HepG2 (cell line): ENCODE measurements around the gene GNAI2. TPM values are rescaled to one million over a fixed set of nuclear protein-coding genes. Genes with fewer than 3 reads are reported as not detected.

ENCODE experiments used
- ATAC-seq: fragments of 200-7000 bp; cut with Tn5 transposase; 3 replicates; pipeline ENCODE4 v1.9.1; 2020; ENCODE audit warnings: mild to moderate bottlenecking, moderate library complexity
- BruUV-seq: library from RNA; stranded (reverse); fragments of 400-500 nt; replicated peaks from 2 replicates; lab custom pipeline; 2021; lab: Mats Ljungman, UMichigan
- CTCF ChIA-PET: fragments of 300-600 bp; formaldehyde crosslinking; extraction: SDS; loops from one replicate; lab custom pipeline; 2021; ENCODE audit warnings: low total read pairs, inconsistent platforms, low intra/inter-chr PET ratio; lab: Yijun Ruan, JAX
- POLR2A ChIA-PET: fragments of 350-600 bp; sonication (Branson Sonifier 250); formaldehyde crosslinking; loops from one replicate; lab custom pipeline; 2020; ENCODE audit warnings: antibody characterized with exemption, inconsistent platforms; lab: Yijun Ruan, JAX
- DNase-seq: peaks from one replicate; pipeline ENCODE4 v3.0.0-alpha.2; 2015; ENCODE audit warnings: low spot score
- FAIRE-seq: peaks from 3 replicates; lab custom pipeline; 2011; peaks lifted over from hg19 to GRCh38; lab: Jason Lieb, UNC
- H2AFZ ChIP-seq: one replicate; pipeline ENCODE4 v1.6.1; 2011; ENCODE audit warnings: low read length, inconsistent platforms
- H3K27ac ChIP-seq: fragments of 300-600 bp; 3 replicates; pipeline ENCODE4 v1.8.0; 2011; ENCODE audit warnings: mixed run types, mild to moderate bottlenecking, mixed read lengths, low read length, inconsistent platforms; ENCODE audit not compliant: insufficient read depth; ENCODE audit errors: extremely low read length
- H3K27me3 ChIP-seq, 2 experiments: fragments of 200-600 bp in 1 of 2; 2 replicates in 1 of 2; 3 replicates in 1 of 2; pipeline versions ENCODE4 v1.6.0 to v1.8.0; 2011; ENCODE audit warnings: low read length in 2 of 2, mild to moderate bottlenecking in 2 of 2, moderate library complexity in 2 of 2, inconsistent platforms in 1 of 2; ENCODE audit not compliant: insufficient read depth in 2 of 2, control insufficient read depth in 1 of 2
- H3K36me3 ChIP-seq, 2 experiments: fragments of 200-600 bp in 1 of 2; replicated peaks in 1 of 2; 2 replicates in 1 of 2; 3 replicates in 1 of 2; pipeline versions ENCODE4 v1.5.1 to v1.8.0; 2011; ENCODE audit warnings: low read length in 2 of 2, inconsistent platforms in 1 of 2; ENCODE audit not compliant: insufficient read depth in 2 of 2, control insufficient read depth in 1 of 2
- H3K4me1 ChIP-seq: 2 replicates; pipeline ENCODE4 v1.5.1; 2012; ENCODE audit warnings: low read length, inconsistent platforms; ENCODE audit not compliant: insufficient read depth
- H3K4me2 ChIP-seq: 2 replicates; pipeline ENCODE4 v1.6.0; 2011; ENCODE audit warnings: low read depth, low read length, inconsistent platforms
- H3K4me3 ChIP-seq, 3 experiments: fragments of 200-600 bp in 1 of 3; sonication (generic), shearing (Covaris generic) in 1 of 3; replicated peaks in 1 of 3; 2 replicates each; pipeline ENCODE4 v1.5.1; 2011 to 2016; ENCODE audit warnings: low read length in 3 of 3, inconsistent platforms in 2 of 3, low read depth in 2 of 3, mild to moderate bottlenecking in 2 of 3, control low read depth in 1 of 3, mixed read lengths in 1 of 3; ENCODE audit not compliant: insufficient read depth in 1 of 3
- H3K79me2 ChIP-seq: one replicate; pipeline ENCODE4 v1.6.1; 2011; ENCODE audit warnings: low read length, inconsistent platforms; ENCODE audit not compliant: insufficient read depth
- H3K9ac ChIP-seq: 2 replicates; pipeline ENCODE4 v1.6.0; 2011; ENCODE audit warnings: mild to moderate bottlenecking, low read depth, low read length, inconsistent platforms; ENCODE audit not compliant: insufficient read depth
- H3K9me3 ChIP-seq: 2 replicates; pipeline ENCODE4 v1.5.1; 2012; ENCODE audit warnings: mild to moderate bottlenecking, low read length
- H4K20me1 ChIP-seq: 2 replicates; pipeline ENCODE4 v1.6.0; 2011; ENCODE audit warnings: inconsistent platforms, mild to moderate bottlenecking, low read length, moderate library complexity; ENCODE audit not compliant: insufficient read depth
- BORCS8-MEF2B ChIP-seq: sonication (generic); formaldehyde crosslinking; IDR thresholded peaks from 2 replicates; pipeline ENCODE4 v1.8.0; 2022; ENCODE audit warnings: mild to moderate bottlenecking, missing genetic modification reagents
- EED ChIP-seq: sonication (generic); formaldehyde crosslinking; IDR thresholded peaks from 2 replicates; pipeline ENCODE4 v1.5.0; 2020; ENCODE audit warnings: mild to moderate bottlenecking, missing genetic modification reagents
- IKZF4 ChIP-seq: sonication (generic); formaldehyde crosslinking; IDR thresholded peaks from 2 replicates; pipeline ENCODE4 v1.5.1; 2020; ENCODE audit warnings: borderline replicate concordance, mild to moderate bottlenecking, low read depth, missing genetic modification reagents; ENCODE audit errors: not compliant biosample characterization
- MAX ChIP-seq: IDR thresholded peaks from 2 replicates; pipeline ENCODE4 v1.6.1; 2012; ENCODE audit warnings: inconsistent platforms
- MED8 ChIP-seq: sonication (generic); formaldehyde crosslinking; IDR thresholded peaks from 2 replicates; pipeline ENCODE4 v1.8.1; 2023; ENCODE audit warnings: mild to moderate bottlenecking, missing genetic modification reagents; ENCODE audit not compliant: insufficient replicate concordance
- MTERF4 ChIP-seq: sonication (generic); formaldehyde crosslinking; IDR thresholded peaks from 2 replicates; pipeline ENCODE4 v1.8.0; 2023; ENCODE audit warnings: mild to moderate bottlenecking, missing genetic modification reagents
- NCOR1 ChIP-seq: fragments of 200-600 bp; sonication (generic); IDR thresholded peaks from 2 replicates; pipeline ENCODE4 v1.7.0; 2017; ENCODE audit warnings: antibody characterized with exemption, low read length, borderline replicate concordance
- PHF8 ChIP-seq: sonication (generic); formaldehyde crosslinking; IDR thresholded peaks from 2 replicates; pipeline ENCODE4 v1.5.0; 2020; ENCODE audit warnings: missing genetic modification reagents
- RARA ChIP-seq: IDR thresholded peaks from 2 replicates; pipeline ENCODE4 v1.6.1; 2016; ENCODE audit warnings: missing genetic modification reagents, missing compliant biosample characterization
- RNF219 ChIP-seq: sonication (generic); formaldehyde crosslinking; IDR thresholded peaks from 2 replicates; pipeline ENCODE4 v1.5.0; 2020; ENCODE audit warnings: mild to moderate bottlenecking, missing genetic modification reagents
- TRAFD1 ChIP-seq: sonication (generic); formaldehyde crosslinking; IDR thresholded peaks from 2 replicates; pipeline ENCODE4 v1.5.1; 2020; ENCODE audit warnings: missing genetic modification reagents, mild to moderate bottlenecking, borderline replicate concordance
- ZFP36L2 ChIP-seq: sonication (generic); formaldehyde crosslinking; IDR thresholded peaks from 2 replicates; pipeline ENCODE4 v1.4.0; 2020; ENCODE audit warnings: missing genetic modification reagents
- ZNF230 ChIP-seq: sonication (generic); formaldehyde crosslinking; IDR thresholded peaks from 2 replicates; pipeline ENCODE4 v1.4.0; 2020; ENCODE audit warnings: mild to moderate bottlenecking, missing genetic modification reagents
- ZNF296 ChIP-seq: sonication (generic); formaldehyde crosslinking; conservative IDR thresholded peaks from 2 replicates; pipeline ENCODE4 v1.5.0; 2020; ENCODE audit warnings: mild to moderate bottlenecking, missing genetic modification reagents
- ZNF343 ChIP-seq: sonication (generic); formaldehyde crosslinking; IDR thresholded peaks from 2 replicates; pipeline ENCODE4 v1.4.0; 2020; ENCODE audit warnings: mild to moderate bottlenecking, missing genetic modification reagents
- ZNF382 ChIP-seq: sonication (generic); formaldehyde crosslinking; IDR thresholded peaks from 2 replicates; pipeline ENCODE4 v1.5.0; 2020; ENCODE audit warnings: missing genetic modification reagents, mild to moderate bottlenecking, borderline replicate concordance
- ZNF558 ChIP-seq: sonication (generic); formaldehyde crosslinking; IDR thresholded peaks from 2 replicates; pipeline ENCODE4 v1.9.0; 2022; ENCODE audit warnings: mild to moderate bottlenecking, missing genetic modification reagents, borderline replicate concordance
- ZNF576 ChIP-seq: sonication (generic); formaldehyde crosslinking; IDR thresholded peaks from 2 replicates; pipeline ENCODE4 v1.4.0; 2020; ENCODE audit warnings: mild to moderate bottlenecking, missing genetic modification reagents
- WGBS: methylation state at CpG from one replicate; pipeline ENCODE4 v1.1.6; 2017; ENCODE audit warnings: low lambda C conversion rate; 5-methylcytosine and 5-hydroxymethylcytosine counted together
- in situ Hi-C: cut with HindIII; loops from 2 replicates; pipeline ENCODE4 v1.10.0; 2017; ENCODE audit warnings: low pct_unique_long_range_greater_than_20kb; ENCODE audit not compliant: extremely low pct_ligation_motif_present
- intact Hi-C: fragments of 100-400 bp; cut with micrococcal nuclease; formaldehyde crosslinking; loops from one replicate; pipeline ENCODE4 v1.10.0; 2022; ENCODE audit not compliant: unreplicated experiment
- polyA plus RNA-seq, 8 experiments: library from polyadenylated mRNA; depleted of rRNA in 3 of 8; stranded (reverse) in 7 of 8; unstranded in 1 of 8; fragments of >200 nt; fragmentation: Illumina TruSeq in 4 of 8; extraction: Trizol in 4 of 8; gene quantifications; 2 replicates each; pipeline versions ENCODE4 v1.2.1 to v1.2.3, GENCODE V29; 2011 to 2016; ENCODE audit warnings: low read depth in 4 of 8, missing spikeins in 1 of 8, mixed read lengths in 1 of 8; ENCODE audit not compliant: insufficient read depth in 1 of 8
- total RNA-seq, 5 experiments: library from RNA; depleted of rRNA; stranded (reverse); fragments of >200 nt; fragmentation: Illumina TruSeq; extraction: Trizol; gene quantifications; 2 replicates each; pipeline ENCODE4 v1.2.3, GENCODE V29; 2016; ENCODE audit warnings: low read depth in 1 of 5

Gene GNAI2
- total and polyA plus RNA-seq, 2 of the 13 experiments (the other 11 are each of a cell fraction or from before 2014, with no cell fraction given), result 51.1 to 66.2 TPM

GRCh38 chr3:50241713-50242380, 5.8 kb downstream of the GNAI2 start (continued):
- TF ChIP-seq RNF219 (CRISPR knock-in tag), result no peak
- TF ChIP-seq, all 625 proteins: peak for 0

- no peak for ATAC-seq
- POLR2A ChIA-PET, result no interaction called here
- Histone ChIP-seq H3K9me3 (no peaks in the 10 kb centered on the region), H3K4me3 (no peak overlapping the region), H4K20me1 (no peaks in the 10 kb centered on the region), H3K79me2 (peaks cover 32% of the 10 kb centered on the region), H3K36me3 (0 out of 5 replicates have a peak, but pooled peaks cover 0 to 5% of the 10 kb centered on the region in 2 experiments), H3K4me1 (peaks cover 39% of the 10 kb centered on the region), H3K4me2 (no peak overlapping the region), H3K27me3 (no peaks in the 10 kb centered on the region), H3K27ac (no peak overlapping the region), H3K9ac (no peak overlapping the region), H2AFZ (no peak overlapping the region)
- CTCF ChIA-PET, result no interaction called here
- intact Hi-C loops, result no loop called here
- in situ Hi-C loops, result no loop called here
- no peak for FAIRE-seq
- 100% methylated on average over 1 of the region's 3 CpGs for WGBS
- no peak for DNase-seq
- BruUV-seq, result no TSS peak
- TF ChIP-seq ZNF382 (no peak), ZNF343 (no peak), ZNF296 (CRISPR knock-in tag) (no peak), BORCS8-MEF2B (CRISPR knock-in tag) (no peak), MAX (no peak), PHF8 (CRISPR knock-in tag) (no peak), IKZF4 (CRISPR knock-in tag) (no peak), EED (CRISPR knock-in tag) (no peak), TRAFD1 (CRISPR knock-in tag) (no peak), ZNF576 (CRISPR knock-in tag) (no peak), MED8 (no peak), ZFP36L2 (no peak), NCOR1 (no peak), ZNF230 (CRISPR knock-in tag) (no peak), RARA (CRISPR knock-in tag) (no peak), ZNF558 (CRISPR knock-in tag) (no peak), MTERF4 (no peak)
Observed at GRCh38 chr3:50242381-50242770, 6.4 kb downstream of the GNAI2 start.
